Measurements from ENCODE around the gene ABHD2.
"Not testable (repeated sequence)": the region's sequence is repeated elsewhere in the genome, so short reads cannot be mapped to it uniquely, and the experiment has no call there.

The ABHD2 gene

DNA sequence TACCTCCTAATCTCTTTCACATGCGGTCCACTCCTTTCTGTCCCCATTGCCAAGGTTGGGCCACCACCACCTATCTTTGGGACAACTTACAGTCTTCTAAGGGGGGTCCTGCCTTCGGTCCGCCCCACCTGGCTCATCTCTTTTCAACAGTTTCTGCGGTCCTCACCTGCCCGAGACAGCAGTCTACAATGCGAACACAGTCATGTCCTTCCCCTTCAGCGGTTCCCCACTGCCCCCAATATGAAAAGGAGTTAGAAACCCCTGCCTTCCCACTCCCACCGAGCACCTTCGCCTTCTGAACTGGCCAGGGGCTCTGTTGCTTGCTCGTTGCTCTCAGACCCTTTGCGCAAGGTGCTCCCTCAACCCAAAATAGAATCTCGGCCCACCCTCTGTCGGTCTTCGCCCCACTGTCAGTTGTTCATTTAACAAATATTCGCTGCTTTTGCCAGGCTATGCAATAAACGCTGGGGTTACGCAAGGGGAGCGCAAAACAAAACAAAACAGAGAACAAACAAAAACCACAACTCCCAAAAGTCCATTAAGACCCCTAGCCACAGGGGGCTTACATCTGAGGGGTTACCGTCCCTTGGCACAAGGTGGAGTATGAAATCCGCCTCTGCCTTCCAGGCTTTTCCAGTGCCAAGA lies 154.9 kb downstream of the ABHD2 start:
- no peak for DNase-seq

DNA sequence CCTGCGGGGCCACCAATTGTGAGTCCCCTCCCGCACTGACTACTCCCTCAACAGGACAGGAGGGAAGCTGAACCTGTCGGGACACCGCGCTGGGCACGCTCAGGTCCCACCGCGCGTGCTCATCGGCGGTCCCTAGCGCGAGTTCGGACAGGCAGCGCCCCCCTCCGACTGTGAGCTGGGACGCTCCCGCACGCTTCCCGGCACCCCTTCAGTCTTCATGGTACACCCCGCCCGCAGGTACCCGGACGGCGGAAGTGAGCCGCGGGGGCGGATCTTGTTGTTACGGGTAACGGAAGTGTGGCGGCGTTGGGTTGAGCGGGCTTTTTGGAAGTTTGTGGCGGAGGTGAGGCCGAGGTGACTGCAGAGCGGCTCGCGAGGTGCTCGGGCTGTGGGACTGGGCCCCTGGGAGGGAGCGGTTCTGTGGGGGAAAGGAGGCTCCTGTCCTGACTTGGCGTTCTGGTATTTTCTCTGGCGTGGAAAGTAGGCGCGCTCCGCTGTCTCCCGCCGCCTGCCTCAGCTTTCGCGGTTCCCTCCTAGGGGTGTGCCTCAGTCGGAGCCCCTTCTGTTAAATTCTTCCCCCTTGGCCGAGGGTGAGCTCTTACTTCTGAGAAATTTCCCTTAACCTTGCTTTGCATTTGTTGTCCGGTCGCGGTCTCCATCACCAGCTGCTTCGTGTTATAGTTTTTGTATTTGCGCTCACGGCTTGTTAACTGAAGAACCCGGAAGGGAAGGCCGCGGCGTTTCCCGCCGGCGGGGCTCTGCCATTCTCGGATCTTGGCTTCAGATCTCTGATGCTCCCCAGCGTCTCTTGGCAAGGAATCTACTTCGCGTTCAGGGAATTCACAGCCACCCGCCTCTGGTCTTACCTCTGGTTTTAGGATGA lies 155.7 kb downstream of the ABHD2 start, which contains the start of gene FANCI:
FANCI (plus strand) TSS at position 289 of the 883 bp plus-strand sequence. CDS start 3,669 bp downstream, outside the sequence.
- peak; percentile 99 for DNase-seq

DNA sequence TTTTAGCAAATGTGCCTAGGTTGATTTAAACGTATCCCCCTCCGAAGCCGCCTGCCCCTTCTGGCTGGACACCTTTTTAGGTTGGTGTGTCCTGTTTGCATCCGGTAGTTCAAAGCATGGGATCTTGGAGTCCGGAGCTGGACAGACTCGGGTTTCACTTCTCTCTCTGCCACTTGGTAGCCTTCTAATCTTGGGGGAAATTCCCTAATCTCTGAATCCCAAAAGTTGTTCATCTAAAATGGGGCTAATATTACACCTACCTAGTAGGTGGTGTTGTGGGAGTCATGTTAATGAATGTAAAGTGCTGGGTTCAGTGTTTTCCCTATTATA lies 156.3 kb downstream of the ABHD2 start:
- no peak for DNase-seq

DNA sequence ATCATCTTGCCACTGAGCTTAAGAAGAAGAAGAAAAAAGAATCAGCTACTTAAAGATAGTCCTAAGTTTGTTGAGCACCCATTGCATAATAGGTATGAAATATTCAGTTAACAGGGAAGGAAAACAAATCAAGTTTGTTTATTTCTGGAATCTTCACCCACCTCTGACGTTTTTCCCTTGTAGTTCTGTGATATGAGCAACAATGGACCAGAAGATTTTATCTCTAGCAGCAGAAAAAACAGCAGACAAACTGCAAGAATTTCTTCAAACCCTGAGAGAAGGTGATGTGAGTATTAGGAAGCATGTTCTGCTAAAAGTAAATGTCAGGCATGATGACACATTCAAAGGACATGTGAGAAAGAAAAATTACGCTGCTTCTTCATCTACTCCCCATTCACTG lies 159.2 kb downstream of the ABHD2 start:
- DNase-seq = no peak

DNA sequence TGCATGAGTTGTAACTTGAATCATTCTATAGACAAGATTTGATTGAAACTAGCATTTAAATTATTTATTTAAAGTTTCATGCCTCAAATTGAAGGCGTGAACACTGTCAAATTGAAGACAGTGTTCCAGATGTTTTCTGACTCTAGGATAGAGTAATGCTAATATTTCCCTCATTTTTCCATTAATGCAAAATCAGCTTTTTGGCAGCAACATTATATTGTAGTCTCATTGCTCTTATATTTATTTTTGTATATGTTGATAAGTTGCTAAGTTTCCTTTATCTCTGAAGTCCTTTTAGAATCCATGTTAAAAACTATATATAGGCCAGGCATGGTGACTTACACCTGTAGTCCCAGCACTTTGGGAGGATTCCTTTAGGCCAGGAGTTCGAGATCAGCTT lies 160.3 kb downstream of the ABHD2 start:
- DNase-seq = no peak

DNA sequence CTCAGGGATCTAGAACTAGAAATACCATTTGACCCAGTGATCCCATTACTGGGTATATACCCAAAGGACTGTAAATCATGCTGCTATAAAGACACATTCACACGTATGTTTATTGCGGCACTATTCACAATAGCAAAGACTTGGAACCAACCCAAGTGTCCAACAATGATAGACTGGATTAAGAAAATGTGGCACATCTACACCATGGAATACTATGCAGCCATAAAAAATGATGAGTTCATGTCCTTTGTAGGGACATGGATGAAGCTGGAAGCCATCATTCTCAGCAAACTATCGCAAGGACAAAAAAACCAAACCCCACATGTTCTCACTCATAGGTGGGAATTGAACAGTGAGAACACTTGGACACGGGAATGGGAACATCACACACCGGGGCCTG lies 161.9 kb downstream of the ABHD2 start:
- not testable (repeated sequence) for DNase-seq
